ENCODE results near the gene SIPA1L3.

DNA sequence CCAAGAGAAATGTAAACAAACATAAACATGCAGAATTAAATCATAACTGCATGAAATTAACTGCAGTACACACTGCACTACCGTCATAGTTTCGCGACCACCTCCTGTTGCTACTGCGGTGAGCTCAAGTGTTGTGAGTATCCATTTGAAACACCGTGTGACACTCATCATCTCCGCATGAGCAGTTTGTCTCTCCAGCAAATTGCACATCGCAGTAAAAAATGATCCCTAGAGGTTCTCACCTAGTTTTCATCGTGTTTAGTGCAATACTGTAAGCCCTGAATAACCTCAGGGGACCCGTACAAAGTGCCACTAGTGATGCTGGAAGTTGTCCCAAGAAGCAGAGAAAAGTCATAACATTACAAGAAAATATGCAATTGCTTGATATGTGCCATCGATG is 169.3 kb downstream of the SIPA1L3 start:
- TF ChIP-seq, protein P1, sequence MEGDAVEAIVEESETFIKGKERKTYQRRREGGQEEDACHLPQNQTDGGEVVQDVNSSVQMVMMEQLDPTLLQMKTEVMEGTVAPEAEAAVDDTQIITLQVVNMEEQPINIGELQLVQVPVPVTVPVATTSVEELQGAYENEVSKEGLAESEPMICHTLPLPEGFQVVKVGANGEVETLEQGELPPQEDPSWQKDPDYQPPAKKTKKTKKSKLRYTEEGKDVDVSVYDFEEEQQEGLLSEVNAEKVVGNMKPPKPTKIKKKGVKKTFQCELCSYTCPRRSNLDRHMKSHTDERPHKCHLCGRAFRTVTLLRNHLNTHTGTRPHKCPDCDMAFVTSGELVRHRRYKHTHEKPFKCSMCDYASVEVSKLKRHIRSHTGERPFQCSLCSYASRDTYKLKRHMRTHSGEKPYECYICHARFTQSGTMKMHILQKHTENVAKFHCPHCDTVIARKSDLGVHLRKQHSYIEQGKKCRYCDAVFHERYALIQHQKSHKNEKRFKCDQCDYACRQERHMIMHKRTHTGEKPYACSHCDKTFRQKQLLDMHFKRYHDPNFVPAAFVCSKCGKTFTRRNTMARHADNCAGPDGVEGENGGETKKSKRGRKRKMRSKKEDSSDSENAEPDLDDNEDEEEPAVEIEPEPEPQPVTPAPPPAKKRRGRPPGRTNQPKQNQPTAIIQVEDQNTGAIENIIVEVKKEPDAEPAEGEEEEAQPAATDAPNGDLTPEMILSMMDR (IDR thresholded peaks at IDR 0.05; ENCODE audit: poor library complexity): no peak
- no peak for TF ChIP-seq EZH2phosphoT487 (IDR thresholded peaks at IDR 0.05; ENCODE audit: low read depth, severe bottlenecking, unreplicated experiment)
